GM19099 (cell line): ENCODE data around the gene CFAP65.

Experiments used
- POLR2A ChIP-seq: IDR thresholded peaks from 3 replicates; pipeline ENCODE4 v1.6.1; 2011; ENCODE audit warnings: low read depth; ENCODE audit not compliant: insufficient read length; ENCODE audit errors: extremely low read depth

Gene CFAP65

DNA sequence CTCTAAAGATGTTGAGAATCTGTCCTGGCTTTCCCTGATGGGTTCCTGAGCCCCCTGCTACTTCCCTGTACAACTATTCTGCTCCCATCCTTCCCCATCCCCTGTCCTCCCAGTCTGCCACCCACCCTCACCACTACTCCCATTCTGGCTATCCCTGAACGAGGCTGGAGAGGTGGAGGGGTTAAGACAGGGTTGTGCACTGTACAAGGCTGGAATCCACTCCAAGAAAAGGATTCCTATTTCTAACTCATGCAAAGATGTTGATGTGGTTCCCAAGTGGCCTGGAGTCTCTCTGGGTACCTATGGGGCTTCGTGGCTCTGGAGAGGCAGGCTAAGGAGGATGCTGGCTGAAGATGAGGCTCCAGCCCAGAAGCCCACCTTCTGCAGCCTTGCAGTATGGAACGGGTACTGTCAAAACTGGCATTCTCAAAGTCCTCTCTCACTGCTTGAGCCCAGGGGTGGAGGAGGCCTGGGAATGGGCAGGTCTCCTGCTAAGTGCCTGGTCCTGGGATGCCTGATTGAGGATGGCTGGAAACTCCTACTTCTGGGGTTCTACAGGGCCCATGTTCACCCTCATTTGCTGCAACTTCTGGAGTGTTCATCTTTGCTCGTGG, 55.1 kb downstream of the CFAP65 start:
- no peak for TF ChIP-seq POLR2A

GRCh38 chr2:218985325-218986091, 55.8 kb downstream of the CFAP65 start:
- no peak for TF ChIP-seq POLR2A

DNA sequence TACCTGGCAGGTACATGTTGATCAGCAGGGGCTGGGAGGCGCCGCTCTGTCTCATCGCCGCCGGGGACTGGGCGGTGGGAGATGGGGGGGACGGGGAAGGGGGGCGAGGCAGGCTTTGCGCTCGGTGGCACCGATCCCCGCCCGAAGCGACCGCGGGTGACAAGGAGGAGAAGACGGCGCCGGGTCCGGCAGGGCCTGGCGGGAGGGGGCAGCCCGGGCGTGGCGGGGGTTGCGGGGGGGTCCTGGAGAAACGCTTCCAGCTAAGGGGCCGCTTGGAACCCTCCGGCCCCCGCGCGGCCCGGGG, 56.3 kb downstream of the CFAP65 start, which contains the start of gene FEV:
FEV (minus strand) TSS at position 164 of the 304 bp plus-strand sequence; CDS start at position 55, 109 bp downstream.
- TF ChIP-seq POLR2A, result no peak

GRCh38 chr2:218984239-218985020, 56.9 kb downstream of the CFAP65 start:
- TF ChIP-seq POLR2A, result no peak

DNA sequence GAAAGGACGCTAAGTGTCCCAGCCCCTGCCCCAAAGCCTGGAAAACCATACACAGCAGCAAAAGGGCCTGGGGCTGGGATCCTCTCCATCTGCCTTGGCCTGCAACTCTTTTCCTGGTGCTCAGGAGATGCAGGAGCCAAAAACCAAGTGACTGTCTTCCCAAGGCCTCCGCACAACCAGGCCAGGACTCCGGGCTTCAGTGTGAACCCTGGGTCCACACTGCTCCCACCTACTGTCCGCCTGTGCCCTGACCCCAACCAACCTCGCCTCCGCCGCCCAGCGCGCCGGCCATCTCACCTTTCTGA, 57.4 kb downstream of the CFAP65 start:
- TF ChIP-seq POLR2A, result no peak

DNA sequence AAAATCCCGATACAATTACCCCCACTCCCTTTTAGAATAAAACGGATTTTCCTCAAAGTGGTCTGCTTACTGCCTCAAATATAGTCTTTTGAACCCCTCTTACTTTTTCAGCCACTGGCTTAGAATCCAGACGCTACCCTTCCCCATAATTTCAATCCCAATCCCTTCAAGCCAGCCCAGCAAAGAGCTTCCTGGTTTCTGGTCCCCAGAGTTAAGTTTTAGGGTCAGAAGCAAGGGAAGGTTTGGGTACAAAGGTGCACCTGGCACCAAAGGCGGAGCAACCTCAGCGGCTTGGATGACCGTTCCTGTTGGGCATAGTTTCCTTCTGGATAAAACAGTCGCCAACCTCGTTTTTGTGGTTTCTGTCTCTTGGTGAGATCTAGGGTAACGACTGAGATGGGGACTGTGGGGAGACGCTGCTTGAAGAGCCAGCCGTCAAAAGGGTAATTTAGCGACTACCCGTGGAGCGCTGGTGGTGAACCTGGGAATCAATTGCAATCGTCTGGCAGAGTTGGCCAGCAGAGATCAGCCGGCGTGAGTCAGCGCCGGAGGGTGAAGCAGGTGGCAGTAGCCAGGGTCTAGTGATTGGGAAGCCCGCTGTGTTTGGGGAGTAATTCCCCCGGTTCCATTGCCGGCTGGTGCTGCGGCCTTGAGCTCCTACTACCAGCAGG, 57.9 kb downstream of the CFAP65 start:
- TF ChIP-seq POLR2A, result no peak

GRCh38 chr2:218982586-218983262, 58.6 kb downstream of the CFAP65 start:
- TF ChIP-seq POLR2A, result no peak

- no peak for TF ChIP-seq POLR2A
Observed at GRCh38 chr2:218981881-218982585, 59.3 kb downstream of the CFAP65 start.

- TF ChIP-seq POLR2A, result no peak
Observed at GRCh38 chr2:218981390-218981880, 59.9 kb downstream of the CFAP65 start.

DNA sequence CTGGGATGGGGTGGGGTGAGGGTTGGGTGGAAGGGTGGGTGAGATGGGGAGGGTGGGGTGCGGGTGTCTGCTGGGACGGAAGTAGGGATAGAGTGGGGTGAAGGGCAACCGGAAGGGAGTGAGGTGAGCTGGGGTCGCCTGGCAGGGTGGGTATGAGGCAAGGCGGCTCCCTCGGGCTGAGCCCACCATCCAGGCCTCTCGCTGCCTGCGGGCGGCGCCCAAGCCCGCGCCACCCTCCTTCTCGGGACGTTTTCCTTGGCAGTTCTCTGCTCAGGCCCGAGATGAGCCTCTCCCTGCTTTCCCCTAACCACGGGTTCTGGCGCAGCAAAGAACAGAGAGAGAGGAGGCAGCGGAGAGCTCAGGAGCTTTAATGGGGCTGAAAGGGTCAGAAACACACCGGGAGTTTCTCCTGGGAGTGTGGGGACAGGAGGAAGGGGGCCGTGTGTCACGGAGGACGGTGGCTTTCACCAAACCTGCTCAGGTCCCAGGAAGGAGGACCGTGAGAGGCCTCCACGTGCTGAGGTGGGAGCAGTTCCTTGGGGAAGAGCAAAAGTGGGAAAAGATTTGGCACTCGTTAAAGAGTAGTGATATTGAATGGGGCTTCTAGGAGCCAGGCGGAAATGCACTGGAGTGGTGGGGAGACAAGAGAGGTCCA, 60.5 kb downstream of the CFAP65 start:
- no peak for TF ChIP-seq POLR2A

DNA sequence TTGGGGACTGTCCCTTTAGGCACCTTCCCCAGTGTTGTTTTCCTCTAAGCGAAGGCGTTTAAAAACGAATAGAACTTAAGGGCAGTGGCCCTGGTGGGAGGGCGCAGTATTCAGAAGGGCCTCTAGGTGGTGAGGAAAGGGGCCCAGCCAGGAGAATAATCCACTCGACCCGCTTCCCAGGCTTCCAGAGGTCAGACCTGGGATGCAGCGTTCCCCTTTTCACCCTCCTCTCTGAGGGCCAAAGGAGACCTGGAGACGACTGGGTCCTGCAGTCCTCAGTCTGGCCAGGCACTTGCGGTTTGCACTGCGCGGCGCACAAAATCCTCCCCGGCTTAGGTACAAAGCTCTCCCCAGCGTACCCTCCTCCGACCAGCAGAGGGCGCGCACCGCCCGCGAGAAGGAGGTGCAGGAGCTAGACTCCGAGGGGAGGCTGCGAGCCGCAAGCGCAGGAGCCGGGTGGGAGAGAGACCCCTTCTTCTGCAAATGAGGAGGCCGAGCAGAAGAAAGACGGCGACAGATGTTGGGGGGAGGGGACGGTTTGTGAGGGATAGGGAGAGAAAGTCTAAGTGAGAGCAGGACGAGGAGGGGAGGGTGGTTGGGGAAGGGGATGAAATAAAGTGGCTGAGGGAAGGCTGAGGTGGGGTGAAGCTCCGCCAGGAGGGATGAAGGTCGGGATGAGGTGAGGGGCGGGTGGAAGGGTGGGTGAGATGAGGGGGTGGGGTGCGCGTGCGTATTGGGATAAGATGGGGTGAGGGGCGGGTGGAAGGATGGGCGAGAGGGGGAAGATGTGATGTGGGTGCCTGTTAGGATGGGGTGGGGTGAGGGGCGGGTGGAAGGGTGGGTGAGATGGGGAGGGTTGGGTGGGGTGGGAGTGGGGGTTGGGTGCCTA, 61.2 kb downstream of the CFAP65 start:
- TF ChIP-seq POLR2A, result no peak

- TF ChIP-seq POLR2A, result no peak
Observed at GRCh38 chr2:218975060-218975777, 66.1 kb downstream of the CFAP65 start.
